Neutrophil (primary cell): Measurements from ENCODE around the gene FARSB.
"Not testable (repeated sequence)": the region's sequence is repeated elsewhere in the genome, so short reads cannot be mapped to it uniquely, and the experiment has no call there.

Source experiments
- H3K27ac ChIP-seq: fragments of 200-600 bp; sonication (generic); 2 replicates; pipeline ENCODE4 v1.5.1; 2016; ENCODE audit warnings: mild to moderate bottlenecking, moderate library complexity
- H3K27me3 ChIP-seq: fragments of 200-600 bp; sonication (generic); 2 replicates; pipeline ENCODE4 v1.6.0; 2016; ENCODE audit warnings: mild to moderate bottlenecking
- H3K36me3 ChIP-seq: fragments of 200-600 bp; sonication (generic); 2 replicates; pipeline ENCODE4 v1.5.1; 2017
- H3K4me1 ChIP-seq, 2 experiments: fragments of 200-600 bp in 1 of 2; sonication (generic) in 1 of 2; 1 replicate in 1 of 2; 2 replicates in 1 of 2; pipeline versions ENCODE4 v1.5.1 to v1.6.1; 2013 to 2016; ENCODE audit warnings: low read depth in 1 of 2, low read length in 1 of 2, mild to moderate bottlenecking in 1 of 2, moderate library complexity in 1 of 2; ENCODE audit not compliant: control insufficient read depth in 1 of 2, insufficient read depth in 1 of 2
- H3K4me3 ChIP-seq, 2 experiments: fragments of 200-600 bp in 1 of 2; sonication (generic) in 1 of 2; 1 replicate in 1 of 2; 2 replicates in 1 of 2; pipeline ENCODE4 v1.5.1; 2013 to 2016; ENCODE audit warnings: low read depth in 1 of 2, low read length in 1 of 2, mild to moderate bottlenecking in 1 of 2, moderate library complexity in 1 of 2
- H3K9me3 ChIP-seq: fragments of 200-600 bp; sonication (generic); 2 replicates; pipeline ENCODE4 v1.5.1; 2016
- TF ChIP-seq, protein P1 (sequence below): fragments of 200-600 bp; sonication (generic); IDR thresholded peaks from 2 replicates; pipeline ENCODE4 v1.5.1; 2016; ENCODE audit warnings: antibody characterized with exemption

The FARSB gene

GRCh38 chr2:222698276-222698675 lies 42.4 kb upstream of the FARSB start:
- no peak overlapping the region for H3K4me3 ChIP-seq
- H3K27ac ChIP-seq = no peak overlapping the region
- no peaks in the 10 kb centered on the region for H3K36me3 ChIP-seq
- H3K4me1 ChIP-seq = no peaks in the 10 kb centered on the region
- TF ChIP-seq, protein P1, sequence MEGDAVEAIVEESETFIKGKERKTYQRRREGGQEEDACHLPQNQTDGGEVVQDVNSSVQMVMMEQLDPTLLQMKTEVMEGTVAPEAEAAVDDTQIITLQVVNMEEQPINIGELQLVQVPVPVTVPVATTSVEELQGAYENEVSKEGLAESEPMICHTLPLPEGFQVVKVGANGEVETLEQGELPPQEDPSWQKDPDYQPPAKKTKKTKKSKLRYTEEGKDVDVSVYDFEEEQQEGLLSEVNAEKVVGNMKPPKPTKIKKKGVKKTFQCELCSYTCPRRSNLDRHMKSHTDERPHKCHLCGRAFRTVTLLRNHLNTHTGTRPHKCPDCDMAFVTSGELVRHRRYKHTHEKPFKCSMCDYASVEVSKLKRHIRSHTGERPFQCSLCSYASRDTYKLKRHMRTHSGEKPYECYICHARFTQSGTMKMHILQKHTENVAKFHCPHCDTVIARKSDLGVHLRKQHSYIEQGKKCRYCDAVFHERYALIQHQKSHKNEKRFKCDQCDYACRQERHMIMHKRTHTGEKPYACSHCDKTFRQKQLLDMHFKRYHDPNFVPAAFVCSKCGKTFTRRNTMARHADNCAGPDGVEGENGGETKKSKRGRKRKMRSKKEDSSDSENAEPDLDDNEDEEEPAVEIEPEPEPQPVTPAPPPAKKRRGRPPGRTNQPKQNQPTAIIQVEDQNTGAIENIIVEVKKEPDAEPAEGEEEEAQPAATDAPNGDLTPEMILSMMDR = no peak
- H3K27me3 ChIP-seq = peaks cover 29% of the 10 kb centered on the region
- no peaks in the 10 kb centered on the region for H3K9me3 ChIP-seq

GRCh38 chr2:222693837-222694236 lies 37.9 kb upstream of the FARSB start:
- Histone ChIP-seq H3K36me3 (no peaks in the 10 kb centered on the region), H3K9me3 (no peaks in the 10 kb centered on the region), H3K27me3 (peaks cover 4% of the 10 kb centered on the region), H3K27ac (no peak overlapping the region), H3K4me3 (no peak overlapping the region), H3K4me1 (peaks cover 0 to 8% of the 10 kb centered on the region in 2 experiments)
- TF ChIP-seq, protein P1 = no peak

GRCh38 chr2:222693413-222693812 lies 37.5 kb upstream of the FARSB start:
- H3K4me1 ChIP-seq, H3K27me3 ChIP-seq, H3K36me3 ChIP-seq, H3K4me3 ChIP-seq, H3K27ac ChIP-seq, H3K9me3 ChIP-seq: not testable (repeated sequence)

- Histone ChIP-seq H3K27ac (no peak overlapping the region), H3K4me3 (no peak overlapping the region), H3K27me3 (peaks cover 4% of the 10 kb centered on the region), H3K9me3 (no peaks in the 10 kb centered on the region), H3K4me1 (peaks cover 0 to 8% of the 10 kb centered on the region in 2 experiments), H3K36me3 (no peaks in the 10 kb centered on the region)
- TF ChIP-seq, protein P1 = peak; percentile 88
These were observed 34.8 kb upstream of the FARSB start for GRCh38 chr2:222690564-222691200.

DNA sequence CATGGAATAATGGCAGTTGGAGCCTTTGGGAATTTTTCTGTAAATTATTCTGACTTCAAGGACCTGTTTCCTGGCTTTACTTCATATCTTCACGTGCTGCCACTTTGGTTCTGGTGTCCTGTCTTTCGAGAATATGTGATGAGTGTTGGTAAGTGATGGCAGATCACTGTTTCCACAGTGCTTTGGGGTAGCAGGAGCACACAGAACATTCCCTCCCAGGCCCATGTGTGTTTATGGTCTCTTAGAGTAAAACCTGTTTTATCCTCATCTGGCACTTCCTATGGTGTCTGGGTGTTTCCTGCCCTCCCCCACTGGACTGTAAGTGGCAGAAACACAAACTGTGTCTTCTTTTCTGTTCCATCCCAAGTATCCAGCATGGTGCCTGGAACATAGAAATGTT lies 33.4 kb upstream of the FARSB start:
- Histone ChIP-seq H3K9me3 (no peaks in the 10 kb centered on the region), H3K4me3 (no peak overlapping the region), H3K36me3 (no peaks in the 10 kb centered on the region), H3K27ac (no peak overlapping the region), H3K4me1 (peaks cover 0 to 8% of the 10 kb centered on the region in 2 experiments), H3K27me3 (peaks cover 4% of the 10 kb centered on the region)
- TF ChIP-seq, protein P1 = no peak

DNA sequence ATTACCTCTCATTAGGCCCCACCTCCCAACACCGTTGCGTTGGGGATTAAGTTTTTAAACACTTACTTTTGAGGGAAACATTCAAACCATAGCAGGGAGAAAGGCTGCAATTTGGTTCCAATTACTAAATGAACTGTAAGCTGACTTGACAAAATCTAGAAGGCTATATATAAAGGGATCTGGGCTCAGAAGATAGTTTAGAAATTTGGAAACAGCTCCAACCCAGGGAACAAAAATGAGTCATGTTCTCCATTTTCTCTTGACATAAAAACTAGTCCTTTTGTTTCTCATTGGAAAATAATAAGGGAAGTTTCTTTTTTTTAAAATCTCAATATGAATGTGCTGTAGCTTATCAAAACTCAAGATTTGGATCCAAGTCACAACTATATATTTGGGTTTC lies 33.0 kb upstream of the FARSB start:
- no peaks in the 10 kb centered on the region for H3K9me3 ChIP-seq
- no peak overlapping the region for H3K4me3 ChIP-seq
- peaks cover 0 to 8% of the 10 kb centered on the region in 2 experiments for H3K4me1 ChIP-seq
- H3K36me3 ChIP-seq = no peaks in the 10 kb centered on the region
- TF ChIP-seq, protein P1 = no peak
- H3K27ac ChIP-seq = no peak overlapping the region
- peaks cover 4% of the 10 kb centered on the region for H3K27me3 ChIP-seq
